Testis (tissue), 3 donors: Measurements from ENCODE around the gene UGT1A5. TPM values are rescaled to one million over a fixed set of nuclear protein-coding genes. Genes with fewer than 3 reads are reported as not detected.

Experiments used
- DNase-seq: peaks from one replicate; pipeline ENCODE4 v3.0.0-alpha.2; 2019
- H3K27ac ChIP-seq, 2 donors: fragments of 200-600 bp; sonication (generic); one replicate each; pipeline ENCODE4 v1.5.1; 2019
- H3K27me3 ChIP-seq: fragments of 200-600 bp; sonication (generic); one replicate; pipeline ENCODE4 v1.5.1; 2019
- H3K36me3 ChIP-seq: fragments of 200-600 bp; sonication (generic); one replicate; pipeline ENCODE4 v1.5.1; 2017; ENCODE audit warnings: low read depth; ENCODE audit errors: missing control alignments
- H3K4me1 ChIP-seq: fragments of 200-600 bp; sonication (generic); one replicate; pipeline ENCODE4 v1.5.1; 2019
- H3K4me3 ChIP-seq, 2 donors: fragments of 200-600 bp; sonication (generic); one replicate each; pipeline ENCODE4 v1.5.1; 2017 to 2019
- H3K9me3 ChIP-seq: fragments of 200-600 bp; sonication (generic); one replicate; pipeline ENCODE4 v1.5.1; 2017
- CTCF ChIP-seq, 3 experiments: fragments of 450-650 bp in 2 of 3; fragments of 200-600 bp in 1 of 3; sonication (generic) in 1 of 3; IDR thresholded peaks; one replicate each; pipeline ENCODE4 v1.5.1; 2016 to 2019; ENCODE audit warnings: antibody characterized with exemption in 3 of 3, mild to moderate bottlenecking in 2 of 3, moderate library complexity in 1 of 3
- POLR2A ChIP-seq: fragments of 450-650 bp; IDR thresholded peaks from one replicate; pipeline ENCODE4 v1.6.1; 2017; ENCODE audit warnings: antibody characterized with exemption, mild to moderate bottlenecking, moderate library complexity
- WGBS, 2 donors: methylation state at CpG; one replicate each; pipeline ENCODE4 v1.1.5; 2018; 5-methylcytosine and 5-hydroxymethylcytosine counted together
- intact Hi-C: fragments of 100-400 bp; cut with DNase I; formaldehyde crosslinking; loops from one replicate; pipeline ENCODE4 v1.15.1; 2023; ENCODE audit warnings: low total_unique reads
- polyA plus RNA-seq: library from polyadenylated mRNA; stranded (reverse); fragments of 350-450 nt; fragmentation: Illumina TruSeq; extraction: RNeasy Lipid Tissue Mini Kit (QIAGEN cat#74804); gene quantifications from one replicate; pipeline ENCODE4 v1.2.3, GENCODE V29; 2014; ENCODE audit warnings: low read depth, low replicate concordance; ENCODE audit not compliant: insufficient read depth
- total RNA-seq, 2 donors: library from RNA; depleted of rRNA; stranded (reverse); fragments of >200 nt; gene quantifications; one replicate each; pipeline ENCODE4 v1.2.3, GENCODE V29; 2016

The UGT1A5 gene
- total and polyA plus RNA-seq, 3 donors from 2014 or later = 0.16 TPM; not detected in 2

- DNase-seq = no peak
- 79 to 96% methylated on average over 5 of the region's 5 CpGs for whole genome bisulfite sequencing, 2 donors
- H3K4me3 ChIP-seq = no peak overlapping the region
- H3K36me3 ChIP-seq = no peaks in the 10 kb centered on the region
- no peaks in the 10 kb centered on the region for H3K4me1 ChIP-seq
- no peak overlapping the region for H3K27ac ChIP-seq
- intact Hi-C loops = no loop called here
- no peaks in the 10 kb centered on the region for H3K9me3 ChIP-seq
- no peaks in the 10 kb centered on the region for H3K27me3 ChIP-seq
- TF ChIP-seq CTCF (IDR thresholded peaks at IDR 0.05) (no peak), POLR2A (no peak)
Measured at GRCh38 chr2:233773854-233774253, 61.1 kb downstream of the UGT1A5 start.

- no peak overlapping the region for H3K4me3 ChIP-seq
- no peak overlapping the region for H3K27ac ChIP-seq
- intact Hi-C loops = no loop called here
- no peaks in the 10 kb centered on the region for H3K36me3 ChIP-seq
- WGBS, 2 donors = 58 to 78% methylated on average over 2 to 6 of the region's 6 CpGs
- no peaks in the 10 kb centered on the region for H3K27me3 ChIP-seq
- no peak for TF ChIP-seq CTCF (IDR thresholded peaks at IDR 0.05)
- TF ChIP-seq POLR2A = no peak
- H3K9me3 ChIP-seq = no peaks in the 10 kb centered on the region
- H3K4me1 ChIP-seq = no peaks in the 10 kb centered on the region
- peak; percentile 58 for DNase-seq
Measured at GRCh38 chr2:233775414-233775813, 62.7 kb downstream of the UGT1A5 start.

- intact Hi-C loops = no loop called here
- WGBS, 2 donors = 81 to 84% methylated on average over 2 of the region's 2 CpGs
Measured at GRCh38 chr2:233778030-233778429, 65.3 kb downstream of the UGT1A5 start, which contains the start of gene MROH2A. Gene MROH2A (plus strand): TSS chr2:233778330. CDS start chr2:233779359, 1,029 bp downstream.

GRCh38 chr2:233779722-233780121 lies 67.0 kb downstream of the UGT1A5 start:
- no peaks in the 10 kb centered on the region for H3K36me3 ChIP-seq
- WGBS, 2 donors = 90 to 94% methylated on average over 4 of the region's 4 CpGs
- intact Hi-C loops = no loop called here

More at GRCh38 chr2:233778030-233778429, 65.3 kb downstream of the UGT1A5 start, which contains the start of gene MROH2A:
- H3K27me3 ChIP-seq = no peaks in the 10 kb centered on the region
- H3K4me3 ChIP-seq = no peak within 1 kb of the TSS
- H3K4me1 ChIP-seq = no peaks in the 10 kb centered on the region
- DNase-seq = no peak
- no peaks in the 10 kb centered on the region for H3K9me3 ChIP-seq
- TF ChIP-seq POLR2A (no peak), CTCF (IDR thresholded peaks at IDR 0.05) (no peak)
- no peak within 1 kb of the TSS for H3K27ac ChIP-seq
- no peaks in the 10 kb centered on the region for H3K36me3 ChIP-seq

More at GRCh38 chr2:233779722-233780121, 67.0 kb downstream of the UGT1A5 start:
- no peaks in the 10 kb centered on the region for H3K4me1 ChIP-seq
- no peak for TF ChIP-seq CTCF (IDR thresholded peaks at IDR 0.05)
- no peak for TF ChIP-seq POLR2A
- DNase-seq = no peak
- no peak overlapping the region for H3K27ac ChIP-seq
- no peaks in the 10 kb centered on the region for H3K9me3 ChIP-seq
- H3K4me3 ChIP-seq = no peak overlapping the region
- no peaks in the 10 kb centered on the region for H3K27me3 ChIP-seq
